SK-N-SH (cell line): ENCODE results near the gene AHRR. TPM values are rescaled to one million over a fixed set of nuclear protein-coding genes. Genes with fewer than 3 reads are reported as not detected.
A peak's percentile ranks its signal among the peaks of the same experiment; 100 is the strongest.

Experiments used
- CTCF ChIA-PET: fragments of 300-600, 350-600 bp; formaldehyde crosslinking; extraction: SDS; loops from one replicate; lab custom pipeline; 2021; lab: Yijun Ruan, JAX
- POLR2A ChIA-PET: fragments of 350-600 bp; sonication (Branson Sonifier 250); formaldehyde crosslinking; extraction: SDS; loops from one replicate; lab custom pipeline; 2020; ENCODE audit warnings: antibody characterized with exemption, inconsistent platforms; lab: Yijun Ruan, JAX
- DNase-seq: peaks from one replicate; pipeline ENCODE4 v3.0.0; 2012
- H2AFZ ChIP-seq: fragments of 200-600 bp; sonication (generic); 2 replicates; pipeline ENCODE4 v1.8.1; 2016; ENCODE audit warnings: antibody characterized with exemption, mild to moderate bottlenecking, low read depth
- H3F3A ChIP-seq: fragments of 200-600 bp; sonication (generic); replicated peaks from 2 replicates; pipeline ENCODE3; 2016; ENCODE audit warnings: antibody characterized with exemption, mild to moderate bottlenecking; ENCODE audit not compliant: insufficient read depth
- H3K27ac ChIP-seq, 2 experiments: fragments of 200-500 bp in 1 of 2; fragments of 200-600 bp in 1 of 2; sonication (Bioruptor generic) in 1 of 2; sonication (generic), shearing (Covaris generic) in 1 of 2; 2 replicates each; pipeline versions ENCODE4 v1.5.1 to v1.6.1; 2014 to 2016; ENCODE audit warnings: low read depth in 2 of 2, inconsistent platforms in 1 of 2, low read length in 1 of 2, mild to moderate bottlenecking in 1 of 2, mixed read lengths in 1 of 2
- H3K27me3 ChIP-seq: fragments of 200-600 bp; sonication (generic), shearing (Covaris generic); 2 replicates; pipeline ENCODE4 v1.6.1; 2016; ENCODE audit warnings: mixed run types; ENCODE audit not compliant: insufficient read depth
- H3K36me3 ChIP-seq, 2 experiments: fragments of 200-500 bp in 1 of 2; fragments of 200-600 bp in 1 of 2; sonication (Bioruptor generic) in 1 of 2; sonication (generic) in 1 of 2; replicated peaks in 1 of 2; 2 replicates each; pipeline versions ENCODE3 to v1.5.1; 2014 to 2016; ENCODE audit warnings: low read length in 1 of 2, mild to moderate bottlenecking in 1 of 2; ENCODE audit not compliant: insufficient read depth in 2 of 2, control insufficient read depth in 1 of 2
- H3K4me1 ChIP-seq, 2 experiments: fragments of 200-500 bp in 1 of 2; fragments of 200-600 bp in 1 of 2; sonication (Bioruptor generic) in 1 of 2; sonication (generic), shearing (Covaris generic) in 1 of 2; 2 replicates each; pipeline versions ENCODE4 v1.5.1 to v1.6.1; 2014 to 2016; ENCODE audit warnings: low read depth in 1 of 2, low read length in 1 of 2, mixed run types in 1 of 2; ENCODE audit not compliant: insufficient read depth in 2 of 2, control insufficient read depth in 1 of 2
- H3K4me2 ChIP-seq: fragments of 200-600 bp; sonication (generic), shearing (Covaris generic); 2 replicates; pipeline ENCODE4 v1.6.1; 2017; ENCODE audit warnings: mixed run types
- H3K4me3 ChIP-seq, 2 experiments: fragments of 200-500 bp in 1 of 2; fragments of 200-600 bp in 1 of 2; sonication (Bioruptor generic) in 1 of 2; sonication (generic), shearing (Covaris generic) in 1 of 2; 2 replicates each; pipeline versions ENCODE4 v1.5.1 to v1.8.1; 2014 to 2016; ENCODE audit warnings: low read depth in 2 of 2, inconsistent platforms in 1 of 2, low read length in 1 of 2, mild to moderate bottlenecking in 1 of 2, mixed read lengths in 1 of 2, moderate library complexity in 1 of 2
- H3K79me2 ChIP-seq: fragments of 200-600 bp; sonication (generic); 2 replicates; pipeline ENCODE4 v1.8.1; 2017; ENCODE audit warnings: mild to moderate bottlenecking; ENCODE audit not compliant: insufficient read depth
- H3K9ac ChIP-seq: fragments of 200-600 bp; sonication (generic); 2 replicates; pipeline ENCODE4 v1.6.1; 2017; ENCODE audit warnings: mixed run types
- H3K9me2 ChIP-seq: fragments of 200-600 bp; sonication (generic); 2 replicates; pipeline ENCODE4 v1.6.1; 2017; ENCODE audit warnings: mixed run types
- H3K9me3 ChIP-seq: fragments of 200-600 bp; sonication (generic); 2 replicates; pipeline ENCODE4 v1.6.1; 2017; ENCODE audit warnings: mixed run types, mild to moderate bottlenecking, moderate library complexity
- H4K20me1 ChIP-seq: fragments of 200-600 bp; sonication (generic); 2 replicates; pipeline ENCODE4 v1.6.1; 2017; ENCODE audit warnings: mild to moderate bottlenecking, mixed run types; ENCODE audit not compliant: insufficient read depth
- EP300 ChIP-seq, 2 experiments: IDR thresholded peaks; 2 replicates each; pipeline versions ENCODE4 v1.4.0 to v1.6.1; 2012; ENCODE audit warnings: borderline replicate concordance in 1 of 2, low read depth in 1 of 2, low read length in 1 of 2
- EZH2phosphoT487 ChIP-seq: fragments of 200-600 bp; sonication (generic); IDR thresholded peaks from 2 replicates; pipeline ENCODE4 v1.6.1; 2017; ENCODE audit warnings: low read depth, mixed run types, mild to moderate bottlenecking, antibody characterized with exemption, moderate library complexity, borderline replicate concordance
- GABPA ChIP-seq: IDR thresholded peaks from 2 replicates; pipeline ENCODE4 v1.4.0; 2012; ENCODE audit warnings: low read depth, mild to moderate bottlenecking
- GATA2 ChIP-seq: sonication (generic); formaldehyde crosslinking; IDR thresholded peaks from 2 replicates; pipeline ENCODE4 v1.5.0; 2020; ENCODE audit warnings: mild to moderate bottlenecking, missing genetic modification reagents
- JUND ChIP-seq: IDR thresholded peaks from 2 replicates; pipeline ENCODE4 v1.4.0; 2012
- MXI1 ChIP-seq: IDR thresholded peaks from 2 replicates; pipeline ENCODE4 v1.6.1; 2012; ENCODE audit warnings: mild to moderate bottlenecking, low read depth, low read length, improper control_type of control experiment
- NFIC ChIP-seq: IDR thresholded peaks from 2 replicates; pipeline ENCODE4 v1.4.0; 2012; ENCODE audit warnings: borderline replicate concordance
- NRF1 ChIP-seq: IDR thresholded peaks from 2 replicates; pipeline ENCODE4 v1.6.1; 2012; ENCODE audit warnings: low read depth, mild to moderate bottlenecking, low read length
- POLR2AphosphoS5 ChIP-seq: IDR thresholded peaks from 2 replicates; pipeline ENCODE4 v1.6.1; 2012; ENCODE audit warnings: low read depth, low read length
- RAD21 ChIP-seq: IDR thresholded peaks from 2 replicates; pipeline ENCODE4 v1.6.1; 2012; ENCODE audit warnings: mild to moderate bottlenecking, low read length
- RCOR1 ChIP-seq: fragments of 150-350 bp; IDR thresholded peaks from 2 replicates; pipeline ENCODE4 v1.6.1; 2017; ENCODE audit warnings: antibody characterized with exemption, low read length
- RFX5 ChIP-seq: IDR thresholded peaks from 2 replicates; pipeline ENCODE4 v1.6.1; 2012; ENCODE audit warnings: mild to moderate bottlenecking, improper control_type of control experiment, low read length
- SMC3 ChIP-seq: IDR thresholded peaks from 2 replicates; pipeline ENCODE4 v1.6.1; 2012; ENCODE audit warnings: low read depth, low read length, improper control_type of control experiment
- TAF1 ChIP-seq: IDR thresholded peaks from 2 replicates; pipeline ENCODE4 v1.6.1; 2012; ENCODE audit warnings: low read depth, mild to moderate bottlenecking, low read length, moderate library complexity, borderline replicate concordance
- TCF12 ChIP-seq: IDR thresholded peaks from 2 replicates; pipeline ENCODE4 v1.4.0; 2012
- TEAD4 ChIP-seq: IDR thresholded peaks from 2 replicates; pipeline ENCODE4 v1.4.0; 2012; ENCODE audit warnings: mild to moderate bottlenecking, borderline replicate concordance; ENCODE audit not compliant: insufficient read depth
- YY1 ChIP-seq: IDR thresholded peaks from 2 replicates; pipeline ENCODE4 v1.4.0; 2012; ENCODE audit warnings: low read depth, mild to moderate bottlenecking
- WGBS: methylation state at CpG from one replicate; pipeline ENCODE4 v1.1.6; 2017; ENCODE audit warnings: low lambda C conversion rate; 5-methylcytosine and 5-hydroxymethylcytosine counted together
- polyA plus RNA-seq, 3 experiments: library from polyadenylated mRNA; depleted of rRNA; stranded (reverse); fragments of >200 nt; gene quantifications; 2 replicates each; pipeline ENCODE4 v1.2.3, GENCODE V29; 2012
- TF ChIP-seq, protein P1 (sequence below): IDR thresholded peaks from 2 replicates; pipeline ENCODE4; 2012
- TF ChIP-seq, protein P2 (sequence below): fragments of 150-350 bp; IDR thresholded peaks from 2 replicates; pipeline ENCODE4 v1.6.1; 2017; ENCODE audit warnings: antibody characterized with exemption, low read length, low read depth, borderline replicate concordance
- TF ChIP-seq, protein P3 (sequence below): fragments of 200-600 bp; sonication (generic); IDR thresholded peaks from 2 replicates; pipeline ENCODE4 v1.6.1; 2017; ENCODE audit warnings: antibody characterized with exemption, mild to moderate bottlenecking, moderate library complexity
- TF ChIP-seq, protein P4 (sequence below): IDR thresholded peaks from 2 replicates; pipeline ENCODE4 v1.4.0; 2012; ENCODE audit warnings: low read depth

AHRR gene
- polyA plus RNA-seq, 1 of the 3 experiments (the other 2 are of a cell fraction) = 0.71 TPM

DNA sequence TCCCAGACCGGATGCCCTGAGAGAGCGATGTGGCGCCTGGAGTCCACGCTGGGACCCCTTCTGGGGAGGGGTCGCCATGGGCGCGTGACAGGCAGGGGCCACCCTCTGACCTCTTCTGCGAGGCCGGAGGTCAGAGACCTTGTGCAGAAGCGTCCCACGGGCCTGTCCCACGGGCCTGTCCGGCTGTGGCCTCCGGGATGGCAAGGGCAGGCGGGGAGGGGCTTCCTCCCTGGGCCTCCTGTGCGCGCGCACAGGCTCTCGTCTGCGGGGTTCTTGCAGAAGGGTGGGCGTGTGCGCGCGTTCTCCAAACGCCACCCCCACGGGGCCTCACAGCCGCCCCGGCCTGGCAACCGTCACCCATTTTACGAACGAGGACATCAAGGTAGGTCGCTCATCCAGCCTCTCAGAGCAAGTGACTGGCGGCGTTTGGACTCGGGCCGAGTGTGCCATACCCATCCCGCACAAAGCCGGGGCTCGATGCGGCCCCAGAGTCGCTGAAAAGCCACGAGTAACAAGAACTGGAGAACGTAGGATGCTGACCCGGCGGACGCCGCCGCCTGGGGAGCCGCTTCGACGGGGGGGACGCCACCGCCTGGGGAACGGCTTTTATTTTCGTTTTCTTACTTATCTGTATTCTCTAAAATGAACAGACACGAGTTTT, 897 bp downstream of the AHRR start:
- no peak overlapping the region for H3K27ac ChIP-seq

DNA sequence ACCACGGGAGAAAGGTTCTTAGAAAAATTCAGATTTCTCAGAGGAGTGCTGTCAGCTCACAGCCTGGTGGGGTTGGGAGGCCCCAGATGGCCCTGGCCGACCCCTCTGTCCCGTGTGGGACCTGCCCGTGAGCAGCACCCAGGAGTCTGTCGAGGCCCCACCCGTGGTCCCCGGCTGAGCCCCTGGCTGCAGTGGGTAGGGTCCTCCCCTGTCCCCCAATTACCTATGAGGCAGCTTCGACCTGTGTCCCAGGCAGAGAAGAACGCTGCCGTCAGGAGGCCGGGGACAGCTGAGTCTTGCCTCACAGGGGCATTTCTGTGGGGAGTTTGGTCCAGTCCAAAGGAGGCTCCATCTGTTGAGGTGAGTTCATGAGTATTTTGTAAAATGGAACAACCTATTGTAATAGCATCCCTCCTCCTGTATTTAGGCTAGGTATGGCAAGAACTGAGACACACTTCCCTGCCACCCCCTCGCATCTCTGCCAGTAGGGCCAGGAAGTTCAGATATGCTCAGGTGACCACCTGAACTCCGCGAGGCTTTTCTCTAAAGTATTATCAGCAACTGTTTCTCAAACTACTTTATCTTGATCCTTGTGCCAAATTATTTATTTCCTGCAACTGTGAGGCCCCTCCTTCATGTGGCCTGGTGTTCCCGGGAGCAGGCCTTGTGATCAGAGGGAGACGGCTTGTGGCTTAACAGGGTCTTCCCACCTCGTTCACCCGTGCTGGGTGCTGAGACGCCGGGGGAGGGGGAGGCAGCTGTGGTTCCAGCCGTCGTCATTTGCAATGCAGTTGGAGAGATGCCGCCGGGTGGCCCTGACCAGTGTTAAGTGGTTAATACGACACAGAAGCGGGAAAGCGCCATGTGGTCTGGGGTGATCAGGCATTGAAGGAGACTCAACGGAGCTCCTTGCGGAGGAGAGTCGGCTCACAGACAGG, 1.7 kb downstream of the AHRR start:
- Histone ChIP-seq H3K4me3 (no peak overlapping the region), H3K36me3 (no peaks in the 10 kb centered on the region), H3K4me2 (no peak overlapping the region), H3K9me2 (no peaks in the 10 kb centered on the region), H3K4me1 (peaks cover 0 to 5% of the 10 kb centered on the region in 2 experiments; a peak in 1 of 4 replicates), H3F3A (peaks cover 3% of the 10 kb centered on the region), H3K9ac (no peak overlapping the region), H4K20me1 (0 out of 2 replicates have a peak, but pooled peaks cover 9% of the 10 kb centered on the region), H2AFZ (no peak overlapping the region), H3K27me3 (peaks cover 13% of the 10 kb centered on the region; the same call in 1 of the 2 replicates), H3K79me2 (no peaks in the 10 kb centered on the region), H3K9me3 (no peaks in the 10 kb centered on the region), H3K27ac (no peak overlapping the region)
- no peak for DNase-seq
- ChIA-PET POLR2A (interaction anchor here (0.6 kb wide), 1 partner anchor 596 kb away, joined by 5 read pairs; no protein-coding TSS in a partner anchor), CTCF (interaction anchor here (1.3 to 1.4 kb wide), 2 partner anchors 15 to 27 kb away, joined by 3 to 4 read pairs; no protein-coding TSS in a partner anchor)
- whole genome bisulfite sequencing = 84% methylated on average over 20 of the region's 30 CpGs
- TF ChIP-seq RFX5 (no peak), YY1 (no peak), GATA2 (CRISPR knock-in tag) (no peak), EZH2phosphoT487 (no peak), NFIC (no peak), RCOR1 (no peak), EP300 (IDR thresholded peaks at IDR 0.05; ENCODE audit: borderline replicate concordance in 1 of 2, low read depth in 1 of 2, low read length in 1 of 2) (no peak), NRF1 (no peak), MXI1 (no peak), RAD21 (no peak), SMC3 (no peak), JUND (no peak), TEAD4 (no peak), POLR2AphosphoS5 (no peak)
- TF ChIP-seq, protein P1, sequence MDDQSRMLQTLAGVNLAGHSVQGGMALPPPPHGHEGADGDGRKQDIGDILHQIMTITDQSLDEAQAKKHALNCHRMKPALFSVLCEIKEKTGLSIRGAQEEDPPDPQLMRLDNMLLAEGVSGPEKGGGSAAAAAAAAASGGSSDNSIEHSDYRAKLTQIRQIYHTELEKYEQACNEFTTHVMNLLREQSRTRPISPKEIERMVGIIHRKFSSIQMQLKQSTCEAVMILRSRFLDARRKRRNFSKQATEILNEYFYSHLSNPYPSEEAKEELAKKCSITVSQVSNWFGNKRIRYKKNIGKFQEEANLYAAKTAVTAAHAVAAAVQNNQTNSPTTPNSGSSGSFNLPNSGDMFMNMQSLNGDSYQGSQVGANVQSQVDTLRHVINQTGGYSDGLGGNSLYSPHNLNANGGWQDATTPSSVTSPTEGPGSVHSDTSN = no peak
- TF ChIP-seq, protein P2, sequence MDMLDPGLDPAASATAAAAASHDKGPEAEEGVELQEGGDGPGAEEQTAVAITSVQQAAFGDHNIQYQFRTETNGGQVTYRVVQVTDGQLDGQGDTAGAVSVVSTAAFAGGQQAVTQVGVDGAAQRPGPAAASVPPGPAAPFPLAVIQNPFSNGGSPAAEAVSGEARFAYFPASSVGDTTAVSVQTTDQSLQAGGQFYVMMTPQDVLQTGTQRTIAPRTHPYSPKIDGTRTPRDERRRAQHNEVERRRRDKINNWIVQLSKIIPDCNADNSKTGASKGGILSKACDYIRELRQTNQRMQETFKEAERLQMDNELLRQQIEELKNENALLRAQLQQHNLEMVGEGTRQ = no peak
- TF ChIP-seq, protein P3, sequence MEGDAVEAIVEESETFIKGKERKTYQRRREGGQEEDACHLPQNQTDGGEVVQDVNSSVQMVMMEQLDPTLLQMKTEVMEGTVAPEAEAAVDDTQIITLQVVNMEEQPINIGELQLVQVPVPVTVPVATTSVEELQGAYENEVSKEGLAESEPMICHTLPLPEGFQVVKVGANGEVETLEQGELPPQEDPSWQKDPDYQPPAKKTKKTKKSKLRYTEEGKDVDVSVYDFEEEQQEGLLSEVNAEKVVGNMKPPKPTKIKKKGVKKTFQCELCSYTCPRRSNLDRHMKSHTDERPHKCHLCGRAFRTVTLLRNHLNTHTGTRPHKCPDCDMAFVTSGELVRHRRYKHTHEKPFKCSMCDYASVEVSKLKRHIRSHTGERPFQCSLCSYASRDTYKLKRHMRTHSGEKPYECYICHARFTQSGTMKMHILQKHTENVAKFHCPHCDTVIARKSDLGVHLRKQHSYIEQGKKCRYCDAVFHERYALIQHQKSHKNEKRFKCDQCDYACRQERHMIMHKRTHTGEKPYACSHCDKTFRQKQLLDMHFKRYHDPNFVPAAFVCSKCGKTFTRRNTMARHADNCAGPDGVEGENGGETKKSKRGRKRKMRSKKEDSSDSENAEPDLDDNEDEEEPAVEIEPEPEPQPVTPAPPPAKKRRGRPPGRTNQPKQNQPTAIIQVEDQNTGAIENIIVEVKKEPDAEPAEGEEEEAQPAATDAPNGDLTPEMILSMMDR = no peak
- TF ChIP-seq, protein P4, sequence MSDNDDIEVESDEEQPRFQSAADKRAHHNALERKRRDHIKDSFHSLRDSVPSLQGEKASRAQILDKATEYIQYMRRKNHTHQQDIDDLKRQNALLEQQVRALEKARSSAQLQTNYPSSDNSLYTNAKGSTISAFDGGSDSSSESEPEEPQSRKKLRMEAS = no peak

More for the DNA sequence above, 897 bp downstream of the AHRR start:
- H3K79me2 ChIP-seq = no peaks in the 10 kb centered on the region
- DNase-seq = no peak
- H4K20me1 ChIP-seq = 0 out of 2 replicates have a peak, but pooled peaks cover 9% of the 10 kb centered on the region
- TF ChIP-seq TCF12 = no peak
- no peak for TF ChIP-seq POLR2AphosphoS5
- TF ChIP-seq GABPA = no peak
- TF ChIP-seq TAF1 = no peak
- H3K4me1 ChIP-seq = peaks cover 0 to 5% of the 10 kb centered on the region in 2 experiments; a peak in 1 of 4 replicates
- no peak overlapping the region for H2AFZ ChIP-seq
- no peaks in the 10 kb centered on the region for H3K9me3 ChIP-seq
- POLR2A ChIA-PET = no interaction called here
- CTCF ChIA-PET = interaction anchor here (1.4 kb wide), 1 partner anchor 15 kb away, joined by 4 read pairs; no protein-coding TSS in a partner anchor
- H3K9me2 ChIP-seq = no peaks in the 10 kb centered on the region
- H3K36me3 ChIP-seq = no peaks in the 10 kb centered on the region
- no peak overlapping the region for H3K9ac ChIP-seq
- no peak overlapping the region for H3K4me3 ChIP-seq
- peak overlapping the region; percentile 96; the same call in 1 of the 2 replicates for H3K4me2 ChIP-seq
- H3F3A ChIP-seq = peaks cover 3% of the 10 kb centered on the region
- H3K27me3 ChIP-seq = peaks cover 13% of the 10 kb centered on the region; the same call in 1 of the 2 replicates
- WGBS = 94% methylated on average over 44 of the region's 56 CpGs
